Kidney (tissue), 14 donors: ENCODE data around the gene PTTG2. TPM values are rescaled to one million over a fixed set of nuclear protein-coding genes. Genes with fewer than 3 reads are reported as not detected.
A peak's percentile ranks its signal among the peaks of the same experiment; 100 is the strongest.

Experiments
- DNase-seq, 5 donors: peaks; one replicate each; pipeline ENCODE4 v3.0.0-alpha.2; 2013 to 2020
- FAIRE-seq: peaks from 2 replicates; lab custom pipeline; 2012; peaks lifted over from hg19 to GRCh38; lab: Jason Lieb, UNC
- H3K27ac ChIP-seq, 2 donors: one replicate each; pipeline ENCODE4 v1.7.0; 2013; ENCODE audit warnings: low read depth in 2 of 2, low read length in 2 of 2, inconsistent platforms in 1 of 2
- H3K27me3 ChIP-seq: one replicate; pipeline ENCODE4 v1.7.1; 2013; ENCODE audit warnings: low read length, inconsistent platforms; ENCODE audit not compliant: control insufficient read depth, insufficient read depth
- H3K36me3 ChIP-seq, 3 donors: one replicate each; pipeline versions ENCODE4 v1.7.0 to v1.7.1; 2013; ENCODE audit warnings: low read length in 3 of 3, control low read depth in 1 of 3, inconsistent platforms in 1 of 3; ENCODE audit not compliant: insufficient read depth in 3 of 3, control insufficient read depth in 2 of 3
- H3K4me1 ChIP-seq, 3 donors: one replicate each; pipeline versions ENCODE4 v1.7.0 to v1.7.1; 2013; ENCODE audit warnings: low read length in 3 of 3, inconsistent platforms in 1 of 3, low read depth in 1 of 3; ENCODE audit not compliant: control insufficient read depth in 2 of 3, insufficient read depth in 2 of 3
- H3K4me3 ChIP-seq, 3 donors: one replicate each; pipeline versions ENCODE4 v1.7.0 to v1.8.1; 2013; ENCODE audit warnings: low read length in 3 of 3, control low read depth in 1 of 3, inconsistent platforms in 1 of 3
- H3K9ac ChIP-seq, 3 donors: one replicate each; pipeline versions ENCODE4 v1.7.0 to v1.7.1; 2013; ENCODE audit warnings: low read length in 3 of 3, control low read depth in 1 of 3, inconsistent platforms in 1 of 3
- H3K9me3 ChIP-seq, 3 donors: one replicate each; pipeline versions ENCODE4 v1.7.0 to v1.7.1; 2013; ENCODE audit warnings: low read length in 3 of 3, control low read depth in 1 of 3, inconsistent platforms in 1 of 3; ENCODE audit not compliant: control insufficient read depth in 2 of 3, insufficient read depth in 1 of 3
- CTCF ChIP-seq: IDR thresholded peaks from 3 replicates; pipeline ENCODE4 v1.5.1; 2012; ENCODE audit warnings: mild to moderate bottlenecking, moderate library complexity, borderline replicate concordance; ENCODE audit not compliant: insufficient read depth; ENCODE audit errors: extremely low read depth
- intact Hi-C: fragments of 100-400 bp; cut with DNase I; formaldehyde crosslinking; loops from one replicate; pipeline ENCODE4 v1.11.1; 2022
- polyA plus RNA-seq: library from polyadenylated mRNA; stranded (reverse); fragments of 350-450 nt; fragmentation: Illumina TruSeq; extraction: RNeasy Lipid Tissue Mini Kit (QIAGEN cat#74804); gene quantifications from one replicate; pipeline ENCODE4 v1.2.3, GENCODE V29; 2014; ENCODE audit warnings: low read depth, low replicate concordance; ENCODE audit not compliant: insufficient read depth
- total RNA-seq: library from RNA; stranded (reverse); fragmentation: NEBNext Ultra II Directional; extraction: Animal tissue kit (Norgen Biotek cat#: 25700); gene quantifications from one replicate; pipeline ENCODE4 v1.2.1, GENCODE V29; 2021
- donor health status: control.
- donor health status: control.
- donor health status: control.
- donor health status: control.
- donor health status: control.
- donor health status: DM: yes; HTN: yes; CAD: no.
- donor health status: Normal renal cell carcinoma (clear cell type).

The PTTG2 gene
- total and polyA plus RNA-seq, 2 donors from 2014 or later = 1.0 TPM; not detected in 1

DNA sequence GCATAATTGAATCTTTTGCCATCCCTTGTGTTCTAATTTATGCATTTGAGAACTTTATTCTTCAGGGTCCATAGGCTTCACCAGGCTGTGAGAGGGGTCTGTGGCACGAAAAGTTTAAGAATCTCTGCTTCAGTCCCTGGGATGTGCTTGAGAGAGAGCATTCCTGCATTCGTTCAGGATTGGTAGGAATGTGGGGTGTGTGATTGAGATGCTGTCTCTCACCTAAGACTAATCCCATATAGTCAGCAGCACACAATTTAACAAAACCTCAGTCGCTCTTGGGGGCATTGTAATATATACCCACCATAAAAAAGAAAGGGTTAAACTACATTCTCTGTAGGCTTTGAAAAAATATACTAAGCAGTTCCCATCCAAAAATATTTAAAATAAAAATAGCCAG, 41.7 kb downstream of the PTTG2 start:
- Histone ChIP-seq H3K36me3 (no peaks in the 10 kb centered on the region), H3K9ac (no peak overlapping the region), H3K9me3 (no peaks in the 10 kb centered on the region), H3K4me3 (no peak overlapping the region), H3K27me3 (no peaks in the 10 kb centered on the region), H3K4me1 (peaks cover 2 to 40% (median 32%) of the 10 kb centered on the region in 3 donors), H3K27ac (no peak overlapping the region)
- DNase-seq (no peak), FAIRE-seq (no peak)
- intact Hi-C loops = no loop called here
- no peak for TF ChIP-seq CTCF

- FAIRE-seq = no peak
Observed at GRCh38 chr4:38002451-38003071, 42.4 kb downstream of the PTTG2 start.

GRCh38 chr4:38003102-38003501, 42.9 kb downstream of the PTTG2 start:
- intact Hi-C loops = no loop called here
- no peak for DNase-seq
- Histone ChIP-seq H3K4me1 (peaks cover 2 to 43% (median 35%) of the 10 kb centered on the region in 3 donors), H3K9me3 (no peaks in the 10 kb centered on the region), H3K9ac (no peak overlapping the region), H3K4me3 (no peak overlapping the region), H3K27me3 (no peaks in the 10 kb centered on the region), H3K36me3 (no peaks in the 10 kb centered on the region), H3K27ac (no peak overlapping the region)
- no peak for FAIRE-seq
- TF ChIP-seq CTCF = no peak

More at GRCh38 chr4:38002451-38003071, 42.4 kb downstream of the PTTG2 start:
- no peaks in the 10 kb centered on the region for H3K9me3 ChIP-seq
- no peak for TF ChIP-seq CTCF
- H3K9ac ChIP-seq = no peak overlapping the region
- no peak overlapping the region for H3K27ac ChIP-seq
- peaks cover 2 to 41% (median 34%) of the 10 kb centered on the region in 3 donors for H3K4me1 ChIP-seq
- H3K27me3 ChIP-seq = no peaks in the 10 kb centered on the region
- H3K4me3 ChIP-seq = no peak overlapping the region
- intact Hi-C loops = no loop called here
- no peak for DNase-seq
- no peaks in the 10 kb centered on the region for H3K36me3 ChIP-seq

- no peak for DNase-seq
- H3K27ac ChIP-seq = peak overlapping the region; percentile 3 to 11
- no peak overlapping the region for H3K4me3 ChIP-seq
- no peak for FAIRE-seq
- no peaks in the 10 kb centered on the region for H3K9me3 ChIP-seq
- no peak overlapping the region for H3K9ac ChIP-seq
- intact Hi-C loops = no loop called here
- no peaks in the 10 kb centered on the region for H3K36me3 ChIP-seq
- no peaks in the 10 kb centered on the region for H3K27me3 ChIP-seq
- peaks cover 6 to 43% (median 32%) of the 10 kb centered on the region in 3 donors for H3K4me1 ChIP-seq
- TF ChIP-seq CTCF = no peak
Observed at GRCh38 chr4:38003628-38004027, 43.4 kb downstream of the PTTG2 start.
